ENCODE data around the gene ATXN7L1.
"Not testable (repeated sequence)": the region's sequence is repeated elsewhere in the genome, so short reads cannot be mapped to it uniquely, and the experiment has no call there.

The ATXN7L1 gene

DNA sequence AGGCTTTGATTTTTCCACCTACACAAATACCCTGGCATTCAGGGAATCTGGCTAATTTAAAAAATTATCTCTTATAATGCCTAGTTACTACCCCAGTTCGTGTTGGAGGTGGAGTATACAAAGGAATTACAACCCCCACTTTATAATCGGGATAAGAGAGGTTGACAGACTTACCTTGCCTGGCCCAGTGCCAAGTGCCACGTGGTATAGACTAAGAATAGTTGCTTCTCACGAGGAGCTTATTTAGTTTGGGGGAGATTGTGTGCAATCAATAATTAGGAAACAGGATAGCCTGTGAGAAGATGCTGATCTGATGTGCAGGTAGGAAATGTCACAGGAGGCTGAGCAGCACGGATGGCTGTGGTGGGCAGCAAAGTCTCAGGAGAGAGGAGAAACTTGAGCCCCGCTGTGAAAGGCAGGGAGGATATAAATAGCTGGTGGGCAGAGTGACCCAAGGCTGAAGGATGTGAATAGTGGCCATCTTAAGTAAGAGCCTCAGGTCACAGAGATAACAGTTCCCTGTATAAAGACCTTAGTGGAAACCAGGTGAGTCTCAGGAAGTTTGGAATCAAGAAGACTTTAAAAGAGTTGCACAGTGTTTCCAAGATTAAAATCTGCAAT, 11.3 kb upstream of the ATXN7L1 start:
- peak in 1 of 2 donors; percentile 20 for DNase-seq

DNA sequence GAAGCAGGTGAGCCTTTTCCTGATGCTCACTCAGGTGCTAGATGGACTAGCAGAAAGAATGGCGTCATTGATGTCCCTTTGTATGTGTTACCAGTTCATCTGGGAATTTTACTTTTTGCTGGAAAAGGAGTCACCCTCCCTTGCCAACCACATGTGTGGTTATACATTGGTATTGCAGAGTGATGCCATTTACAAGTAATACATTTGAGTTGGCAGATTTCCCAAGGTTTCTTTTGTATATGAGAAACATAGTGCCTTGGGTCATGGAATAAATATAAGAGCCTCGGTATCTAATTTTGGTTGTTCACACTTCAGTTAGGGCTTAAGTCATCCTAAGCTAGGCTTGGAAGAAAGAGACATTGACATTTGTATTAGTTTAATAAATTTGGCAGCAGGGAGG, 10.4 kb upstream of the ATXN7L1 start:
- no peak for DNase-seq

DNA sequence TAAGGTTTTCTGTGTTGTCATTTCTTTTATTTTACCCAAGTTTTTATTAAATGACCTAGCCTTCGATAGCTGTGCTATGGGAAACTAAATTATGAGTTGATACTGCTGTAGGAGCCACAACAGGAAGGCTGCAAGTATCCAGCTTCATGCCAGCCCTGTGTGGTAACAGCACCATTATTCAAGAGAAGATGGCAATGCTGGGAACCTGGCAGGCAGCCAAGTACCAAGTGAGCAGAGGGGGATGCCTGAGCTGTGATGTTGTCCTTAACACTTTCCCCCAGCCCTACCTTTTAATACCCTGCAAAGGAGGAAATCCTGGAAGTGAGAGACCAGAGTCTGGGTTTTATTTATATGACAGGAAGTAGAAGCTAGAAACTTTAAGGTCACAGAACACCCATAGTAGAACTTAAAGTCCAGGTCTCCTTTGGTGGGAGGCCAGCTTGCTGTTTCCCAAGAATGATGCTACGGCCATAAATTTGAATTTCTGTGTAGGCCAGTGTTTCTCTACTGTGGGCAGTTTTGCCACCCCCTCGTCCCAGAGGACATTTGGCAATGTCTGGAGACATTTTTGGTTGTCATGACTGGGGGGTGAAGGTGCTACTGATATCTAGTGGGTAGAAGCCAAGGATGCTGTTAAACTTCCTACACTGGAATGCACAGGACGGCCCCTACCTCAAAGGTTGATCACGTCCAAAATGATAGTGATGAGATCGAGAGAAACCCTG, 9.2 kb upstream of the ATXN7L1 start:
- no peak for DNase-seq

- DNase-seq = not testable (repeated sequence)
These were observed 6.8 kb upstream of the ATXN7L1 start for GRCh38 chr7:105883179-105883578.

DNA sequence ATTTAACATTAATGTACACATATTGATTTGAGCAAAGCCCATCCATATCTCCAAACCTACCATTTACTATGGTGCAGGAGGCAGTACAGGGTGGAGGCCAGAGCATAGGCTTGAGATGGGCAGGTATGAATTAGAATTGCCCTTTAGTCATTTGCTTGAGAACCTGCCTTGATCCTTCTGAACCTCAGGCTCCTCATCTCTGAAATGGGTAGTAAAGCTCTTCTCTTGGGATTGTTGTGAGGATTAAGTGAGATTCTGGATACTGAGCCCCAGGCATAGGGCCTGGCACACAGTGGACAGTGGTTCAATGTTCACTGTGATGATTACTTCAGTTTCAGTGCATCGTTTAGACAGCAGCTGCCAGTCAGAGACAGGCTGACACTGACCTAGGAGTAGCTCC, 5.0 kb upstream of the ATXN7L1 start:
- no peak for DNase-seq

GRCh38 chr7:105880571-105881330, 4.4 kb upstream of the ATXN7L1 start:
- no peak for DNase-seq

GRCh38 chr7:105879782-105880181, 3.4 kb upstream of the ATXN7L1 start:
- DNase-seq = no peak

DNA sequence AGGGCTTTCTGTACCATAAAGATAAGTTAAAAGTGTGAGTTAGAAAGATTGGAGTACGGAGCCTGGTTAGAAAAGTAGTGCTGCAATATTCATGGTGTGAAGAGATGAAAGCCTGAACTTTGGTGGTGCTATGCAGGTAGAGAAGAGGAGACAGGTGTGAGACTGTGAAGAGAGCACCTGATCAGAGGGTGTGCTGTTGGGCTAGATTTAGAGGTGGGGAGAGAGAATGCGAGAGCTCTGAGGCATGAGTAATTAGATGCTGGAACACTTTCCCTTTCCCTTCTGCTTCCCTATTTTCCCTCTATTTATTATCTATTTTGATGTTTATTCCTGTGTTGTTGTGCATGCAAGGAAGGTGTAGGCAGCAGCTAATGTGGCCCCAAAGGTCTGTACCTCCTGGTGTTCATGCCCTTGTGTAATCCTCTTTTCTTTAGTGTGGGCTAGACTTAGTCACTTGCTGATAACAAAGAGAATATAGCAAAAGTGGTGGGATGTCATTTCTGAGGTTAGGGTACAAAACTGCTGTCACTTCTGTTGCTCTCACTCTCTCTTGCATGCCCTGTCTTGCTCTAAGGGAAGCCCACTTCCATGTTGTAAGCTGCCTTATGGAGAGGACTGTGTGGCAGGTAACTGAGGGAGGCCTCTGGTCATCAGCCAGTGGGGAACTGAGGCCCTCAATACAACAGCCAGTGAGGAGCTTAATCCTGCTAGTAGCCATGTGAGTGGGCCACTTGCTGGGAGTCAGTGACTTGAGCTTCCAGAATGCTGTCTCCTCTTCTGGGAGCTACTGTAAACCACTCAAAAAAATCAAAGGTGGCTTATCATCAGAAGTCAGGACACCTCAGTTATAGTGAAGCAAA, 2.6 kb upstream of the ATXN7L1 start:
- DNase-seq = no peak

- no peak for DNase-seq
These were observed 1.3 kb upstream of the ATXN7L1 start for GRCh38 chr7:105877736-105878135.

DNA sequence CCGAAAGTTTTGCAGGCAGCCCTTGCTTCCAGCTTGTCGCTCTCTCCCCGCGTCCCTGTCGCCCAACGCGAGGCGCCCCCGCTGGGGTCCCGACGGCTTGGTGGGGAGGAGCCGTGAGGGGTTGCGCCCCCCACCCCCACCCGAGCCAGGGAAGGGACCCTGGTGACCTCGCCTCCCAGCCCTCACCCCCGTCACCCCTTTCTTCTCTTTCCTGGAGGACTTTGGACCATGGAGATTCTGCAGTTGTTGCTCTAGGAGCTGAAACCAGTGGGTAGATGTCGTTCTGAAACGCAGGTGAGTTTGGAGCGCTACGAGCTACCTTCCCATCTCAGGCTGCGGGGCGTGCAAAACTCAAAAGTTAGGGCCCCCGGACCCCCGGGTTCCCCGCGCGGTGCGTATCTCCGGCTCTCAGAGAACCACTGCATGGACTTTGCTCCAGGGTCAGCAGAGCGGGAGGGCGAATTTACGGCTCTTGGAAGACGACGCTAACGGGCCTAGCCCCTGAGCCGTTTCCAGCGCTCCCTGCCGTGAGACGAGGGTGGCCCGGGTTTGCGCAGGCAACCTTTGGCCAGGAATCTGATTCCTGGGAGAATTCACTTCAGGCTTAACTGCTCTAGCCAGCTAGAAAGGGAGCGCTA, 684 bp upstream of the ATXN7L1 start:
- peak in 1 of 2 donors; percentile 21 for DNase-seq

DNA sequence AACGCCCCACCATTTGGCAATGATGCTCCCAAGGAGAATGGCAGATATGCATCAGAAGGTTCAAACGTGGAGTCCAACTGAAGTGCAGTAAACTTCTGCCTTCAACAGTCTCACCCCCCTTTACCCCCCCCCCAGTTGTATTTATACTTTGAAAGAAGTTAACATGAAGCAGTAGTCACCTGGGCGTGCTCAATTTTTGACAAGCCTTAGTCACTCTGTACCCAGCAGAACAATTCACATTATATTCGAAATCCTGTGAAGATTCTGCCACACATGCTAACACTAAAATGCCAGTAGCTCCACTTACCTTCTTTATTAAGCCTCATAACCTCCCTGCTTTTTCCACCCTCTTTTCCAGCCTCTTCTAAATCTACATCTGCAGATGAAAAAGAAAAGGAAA, 894 bp downstream of the ATXN7L1 start:
- no peak for DNase-seq

DNA sequence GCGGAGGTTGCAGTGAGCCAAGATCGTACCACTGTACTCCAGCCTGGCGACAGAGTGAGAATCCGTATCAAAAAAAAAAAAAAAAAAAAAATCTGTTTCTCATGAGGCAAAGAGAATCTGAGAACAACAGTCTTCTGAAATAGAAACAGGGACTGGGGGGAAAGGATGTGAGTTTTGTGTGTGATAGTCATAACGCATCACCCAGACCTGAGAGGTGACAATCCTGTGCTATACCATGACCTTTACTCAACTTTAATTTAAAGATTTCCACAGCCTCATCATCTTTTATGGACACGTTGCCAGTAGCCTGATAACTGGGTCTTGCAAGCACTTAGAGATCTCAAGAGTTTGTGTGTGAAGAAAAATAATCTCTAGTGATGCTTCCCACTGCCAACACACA, 2.3 kb downstream of the ATXN7L1 start:
- DNase-seq = no peak

DNA sequence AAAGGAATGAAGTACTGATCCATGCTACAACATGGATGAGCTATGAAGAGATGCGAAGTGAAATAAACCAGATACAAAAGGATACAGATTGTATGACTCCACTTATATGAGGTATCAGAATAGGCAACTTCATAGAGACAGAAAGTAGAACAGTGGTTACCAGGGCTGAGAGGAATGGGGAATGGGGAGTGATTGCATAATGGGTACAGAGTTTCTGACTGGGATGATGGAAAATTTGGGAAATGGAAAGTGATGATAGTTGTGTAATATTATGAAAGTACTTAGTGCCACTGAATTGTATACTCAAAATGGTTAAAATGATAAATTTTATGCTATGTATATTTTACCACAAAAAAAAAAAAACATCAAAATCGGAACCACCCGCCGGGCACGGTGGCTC, 3.9 kb downstream of the ATXN7L1 start:
- no peak for DNase-seq

GRCh38 chr7:105871142-105871541, 5.3 kb downstream of the ATXN7L1 start:
- no peak for DNase-seq

GRCh38 chr7:105866102-105866801, 10.1 kb downstream of the ATXN7L1 start:
- DNase-seq = no peak

- DNase-seq = no peak
These were observed 12.5 kb downstream of the ATXN7L1 start for GRCh38 chr7:105863876-105864275.

DNA sequence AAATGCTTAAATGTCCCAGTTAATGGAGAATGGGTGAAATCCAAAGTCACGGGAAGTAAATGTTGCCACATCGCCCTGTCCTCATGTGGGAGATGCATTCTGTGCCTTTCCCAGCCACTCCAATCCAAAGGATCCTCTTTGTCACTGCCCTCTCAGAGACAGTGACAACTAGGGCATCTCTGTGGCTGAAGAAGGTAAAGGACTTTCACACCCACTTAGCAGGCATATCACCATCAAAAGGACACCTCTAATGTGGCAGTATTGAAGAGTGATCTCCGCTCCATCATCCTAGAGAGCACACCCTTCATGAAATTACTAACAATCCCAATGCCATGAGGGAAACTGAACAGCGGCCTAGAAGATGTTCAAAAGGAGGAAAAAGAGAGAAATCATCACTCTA, 13.6 kb downstream of the ATXN7L1 start:
- no peak for DNase-seq

GRCh38 chr7:105862276-105862675, 14.1 kb downstream of the ATXN7L1 start:
- no peak for DNase-seq

DNA sequence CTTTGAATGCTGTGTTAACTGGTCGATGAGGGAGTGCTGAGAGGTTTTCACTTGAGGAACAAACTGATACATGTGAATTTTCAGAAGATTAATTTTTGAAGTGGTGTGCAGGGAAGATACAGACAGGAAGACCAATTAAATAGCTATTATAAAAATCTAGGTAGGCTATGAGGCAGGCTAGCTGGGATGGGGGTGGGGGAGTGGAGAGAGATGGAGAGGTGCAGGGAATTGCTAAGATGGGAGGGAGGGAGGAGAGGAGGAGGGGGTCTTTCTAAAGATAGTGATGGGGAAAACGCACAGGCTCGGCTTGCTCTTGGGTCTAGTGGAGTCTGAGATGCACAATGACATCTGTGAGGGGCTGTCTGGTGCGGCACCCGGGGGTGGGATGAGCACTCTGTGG, 15.2 kb downstream of the ATXN7L1 start:
- no peak for DNase-seq

- no peak for DNase-seq
These were observed 15.6 kb downstream of the ATXN7L1 start for GRCh38 chr7:105860793-105861192.

- no peak for DNase-seq
These were observed 19.1 kb downstream of the ATXN7L1 start for GRCh38 chr7:105857009-105857952.

All from stimulated activated CD4-positive, alpha-beta T cell treated with anti-CD3 and anti-CD28 coated beads, Interleukin-2, amount 100 ng/mL, for 24 hours (primary cell).